IMR-90 (cell line): ENCODE measurements around the gene NOS1AP. TPM values are rescaled to one million over a fixed set of nuclear protein-coding genes. Genes with fewer than 3 reads are reported as not detected.
A peak's percentile ranks its signal among the peaks of the same experiment; 100 is the strongest.

ENCODE experiments used
- ATAC-seq: fragments of 200-7000 bp; cut with Tn5 transposase; 2 replicates; pipeline ENCODE4 v1.9.1; 2020; ENCODE audit warnings: low read depth, mild to moderate bottlenecking, moderate library complexity
- BruUV-seq: library from RNA; stranded (reverse); fragments of 400-500 nt; replicated peaks from 2 replicates; lab custom pipeline; 2021; lab: Mats Ljungman, UMichigan
- CTCF ChIA-PET: fragments of 300-600 bp; formaldehyde crosslinking; extraction: SDS; loops from one replicate; lab custom pipeline; 2021; ENCODE audit warnings: antibody characterized with exemption; lab: Yijun Ruan, JAX
- POLR2A ChIA-PET: fragments of 300-600 bp; sonication (Branson Sonifier 250); formaldehyde crosslinking; loops from one replicate; lab custom pipeline; 2022; ENCODE audit warnings: antibody characterized with exemption; ENCODE audit not compliant: unreplicated experiment; lab: Charles Lee
- DNase-seq: peaks from one replicate; pipeline ENCODE4 v3.0.0; 2013
- H2AFZ ChIP-seq: replicated peaks from 2 replicates; pipeline ENCODE3; 2013; ENCODE audit warnings: low read length, mild to moderate bottlenecking; ENCODE audit not compliant: poor library complexity
- H2AK5ac ChIP-seq: 2 replicates; pipeline ENCODE4 v1.6.1; 2013; ENCODE audit warnings: low read depth, low read length, inconsistent platforms
- H2AK9ac ChIP-seq: replicated peaks from 2 replicates; pipeline ENCODE3; 2013; ENCODE audit warnings: mild to moderate bottlenecking, low read depth, low read length, moderate library complexity; ENCODE audit not compliant: poor library complexity
- H2BK120ac ChIP-seq: 2 replicates; pipeline ENCODE4 v1.6.1; 2013; ENCODE audit warnings: low read depth, low read length, inconsistent platforms
- H2BK15ac ChIP-seq: 3 replicates; pipeline ENCODE4 v1.6.1; 2013; ENCODE audit warnings: low read depth, low read length, inconsistent platforms
- H2BK20ac ChIP-seq: 2 replicates; pipeline ENCODE4 v1.6.1; 2013; ENCODE audit warnings: low read depth, mild to moderate bottlenecking, inconsistent platforms, low read length, moderate library complexity
- H2BK5ac ChIP-seq: 2 replicates; pipeline ENCODE4 v1.6.1; 2013; ENCODE audit warnings: mild to moderate bottlenecking, low read depth, low read length, inconsistent platforms; ENCODE audit not compliant: poor library complexity, severe bottlenecking
- H3K14ac ChIP-seq: replicated peaks from 2 replicates; pipeline ENCODE4 v1.6.1; 2013; ENCODE audit warnings: low read depth, low read length, inconsistent platforms
- H3K18ac ChIP-seq: 2 replicates; pipeline ENCODE4 v1.6.1; 2013; ENCODE audit warnings: low read depth, low read length, control low read depth
- H3K23ac ChIP-seq: 2 replicates; pipeline ENCODE4 v1.6.1; 2013; ENCODE audit warnings: low read depth, low read length, inconsistent platforms
- H3K27ac ChIP-seq: 2 replicates; pipeline ENCODE4 v1.5.1; 2013; ENCODE audit warnings: mild to moderate bottlenecking, control low read depth, low read length; ENCODE audit not compliant: insufficient read depth
- H3K27me3 ChIP-seq: 2 replicates; pipeline ENCODE4 v1.6.1; 2013; ENCODE audit warnings: low read length; ENCODE audit not compliant: control insufficient read depth, insufficient read depth
- H3K36me3 ChIP-seq: 2 replicates; pipeline ENCODE4 v1.6.1; 2013; ENCODE audit warnings: low read length, mixed read lengths; ENCODE audit not compliant: control insufficient read depth, insufficient read depth
- H3K4ac ChIP-seq: 2 replicates; pipeline ENCODE4 v1.6.1; 2013; ENCODE audit warnings: low read depth, low read length, inconsistent platforms
- H3K4me1 ChIP-seq: 2 replicates; pipeline ENCODE4 v1.6.1; 2013; ENCODE audit warnings: low read length, mixed read lengths; ENCODE audit not compliant: control insufficient read depth, insufficient read depth
- H3K4me2 ChIP-seq: 2 replicates; pipeline ENCODE4 v1.6.1; 2013; ENCODE audit warnings: low read depth, mild to moderate bottlenecking, control low read depth, low read length, moderate library complexity
- H3K4me3 ChIP-seq: 2 replicates; pipeline ENCODE4 v1.5.1; 2013; ENCODE audit warnings: low read depth, mild to moderate bottlenecking, control low read depth, low read length, moderate library complexity; ENCODE audit not compliant: insufficient read depth
- H3K56ac ChIP-seq: 2 replicates; pipeline ENCODE4 v1.6.1; 2013; ENCODE audit warnings: low read length, inconsistent platforms; ENCODE audit not compliant: insufficient read depth; ENCODE audit errors: extremely low read depth
- H3K79me1 ChIP-seq, 2 experiments: 2 replicates each; pipeline ENCODE4 v1.6.1; 2013; ENCODE audit warnings: low read length in 2 of 2, inconsistent platforms in 1 of 2, low read depth in 1 of 2
- H3K9ac ChIP-seq: 2 replicates; pipeline ENCODE4 v1.6.1; 2013; ENCODE audit warnings: low read depth, low read length, control low read depth
- H3K9me1 ChIP-seq: 2 replicates; pipeline ENCODE4 v1.6.1; 2013; ENCODE audit warnings: low read length, inconsistent platforms; ENCODE audit not compliant: insufficient read depth
- H3K9me3 ChIP-seq: 2 replicates; pipeline ENCODE4 v1.6.1; 2013; ENCODE audit warnings: low read length; ENCODE audit not compliant: control insufficient read depth, insufficient read depth
- H4K20me1 ChIP-seq: 2 replicates; pipeline ENCODE4 v1.6.1; 2013; ENCODE audit warnings: low read length, inconsistent platforms; ENCODE audit not compliant: insufficient read depth
- H4K5ac ChIP-seq: 2 replicates; pipeline ENCODE4 v1.6.1; 2013; ENCODE audit warnings: mild to moderate bottlenecking, low read depth, low read length, control low read depth
- H4K8ac ChIP-seq, 2 experiments: 2 replicates each; pipeline ENCODE4 v1.6.1; 2013; ENCODE audit warnings: low read depth in 2 of 2, low read length in 2 of 2, control low read depth in 1 of 2, inconsistent platforms in 1 of 2
- H4K91ac ChIP-seq: 2 replicates; pipeline ENCODE4 v1.6.1; 2013; ENCODE audit warnings: low read depth, low read length, inconsistent platforms; ENCODE audit not compliant: insufficient read depth
- BHLHE40 ChIP-seq: fragments of 150-350 bp; IDR thresholded peaks from 2 replicates; pipeline ENCODE4 v1.6.1; 2016; ENCODE audit warnings: mild to moderate bottlenecking, low read depth, low read length
- CHD1 ChIP-seq: IDR thresholded peaks from 2 replicates; pipeline ENCODE4 v1.6.1; 2012; ENCODE audit warnings: low read depth, low read length, improper control_type of control experiment
- FOS ChIP-seq: fragments of 150-350 bp; IDR thresholded peaks from 2 replicates; pipeline ENCODE4 v1.6.1; 2016; ENCODE audit warnings: low read depth, low read length
- MAFK ChIP-seq: IDR thresholded peaks from 2 replicates; pipeline ENCODE4 v1.6.1; 2012; ENCODE audit warnings: low read depth, low read length, improper control_type of control experiment
- MAZ ChIP-seq: IDR thresholded peaks from 2 replicates; pipeline ENCODE4 v1.6.1; 2012; ENCODE audit warnings: low read depth, mild to moderate bottlenecking, low read length, improper control_type of control experiment, moderate library complexity, borderline replicate concordance
- MXI1 ChIP-seq: IDR thresholded peaks from 2 replicates; pipeline ENCODE4 v1.6.1; 2012; ENCODE audit warnings: low read depth, mild to moderate bottlenecking, low read length, moderate library complexity, borderline replicate concordance
- POLR2A ChIP-seq: IDR thresholded peaks from 2 replicates; pipeline ENCODE4 v1.6.1; 2012; ENCODE audit warnings: mild to moderate bottlenecking, low read depth, low read length
- RAD21 ChIP-seq: IDR thresholded peaks from 2 replicates; pipeline ENCODE4 v1.6.1; 2012; ENCODE audit warnings: low read length, improper control_type of control experiment
- RCOR1 ChIP-seq: IDR thresholded peaks from 2 replicates; pipeline ENCODE4 v1.6.1; 2012; ENCODE audit warnings: mild to moderate bottlenecking, low read length, improper control_type of control experiment; ENCODE audit not compliant: insufficient replicate concordance
- RFX5 ChIP-seq: IDR thresholded peaks from 2 replicates; pipeline ENCODE4 v1.8.0; 2012; ENCODE audit warnings: low read depth, mild to moderate bottlenecking, low read length, moderate library complexity
- SMC3 ChIP-seq: fragments of 150-350 bp; IDR thresholded peaks from 2 replicates; pipeline ENCODE4 v1.6.1; 2016; ENCODE audit warnings: low read depth, mild to moderate bottlenecking, antibody characterized with exemption, low read length, moderate library complexity
- WGBS, 2 experiments: methylation state at CpG; one replicate each; pipeline versions ENCODE4 v1.1.5 to v1.1.7; 2013; ENCODE audit warnings: missing lambda C conversion rate in 2 of 2; ENCODE audit not compliant: insufficient read length in 1 of 2; ENCODE audit errors: extremely low coverage in 2 of 2; 5-methylcytosine and 5-hydroxymethylcytosine counted together
- dilution Hi-C: fragments of 300-500 bp; cut with HindIII; formaldehyde crosslinking; loops from one replicate; pipeline ENCODE4 v1.14.3; 2018; ENCODE audit warnings: low sequenced_read_pairs; ENCODE audit not compliant: unreplicated experiment
- in situ Hi-C: fragments of 300-500 bp; cut with MboI; formaldehyde crosslinking; loops from 3 replicates; pipeline ENCODE4 v1.14.3; 2019; ENCODE audit warnings: low sequenced_read_pairs, inconsistent platforms, mixed read lengths
- intact Hi-C: fragments of 100-400 bp; cut with micrococcal nuclease; formaldehyde crosslinking; loops from 2 replicates; pipeline ENCODE4 v1.10.0; 2022
- polyA plus RNA-seq, 3 experiments: library from polyadenylated mRNA; depleted of rRNA; stranded (reverse); fragments of >200 nt; gene quantifications; 2 replicates each; pipeline ENCODE4 v1.2.3, GENCODE V29; 2012; ENCODE audit warnings: low replicate concordance in 1 of 3
- total RNA-seq: library from RNA; depleted of rRNA; stranded (reverse); fragments of >200 nt; gene quantifications from 2 replicates; pipeline ENCODE4 v1.2.3, GENCODE V29; 2012
- TF ChIP-seq, protein P1 (sequence below): fragments of 150-350 bp; IDR thresholded peaks from 2 replicates; pipeline ENCODE4 v1.6.1; 2017; ENCODE audit warnings: mild to moderate bottlenecking, antibody characterized with exemption, low read length, low read depth
- TF ChIP-seq, protein P2 (sequence below): conservative IDR thresholded peaks from 2 replicates; pipeline ENCODE4 v1.5.1; 2012; ENCODE audit warnings: mild to moderate bottlenecking, low read depth, low read length, improper control_type of control experiment

Gene NOS1AP
- total and polyA plus RNA-seq, 2 of the 4 experiments (the other 2 are of a cell fraction): 0.18 to 0.19 TPM

DNA sequence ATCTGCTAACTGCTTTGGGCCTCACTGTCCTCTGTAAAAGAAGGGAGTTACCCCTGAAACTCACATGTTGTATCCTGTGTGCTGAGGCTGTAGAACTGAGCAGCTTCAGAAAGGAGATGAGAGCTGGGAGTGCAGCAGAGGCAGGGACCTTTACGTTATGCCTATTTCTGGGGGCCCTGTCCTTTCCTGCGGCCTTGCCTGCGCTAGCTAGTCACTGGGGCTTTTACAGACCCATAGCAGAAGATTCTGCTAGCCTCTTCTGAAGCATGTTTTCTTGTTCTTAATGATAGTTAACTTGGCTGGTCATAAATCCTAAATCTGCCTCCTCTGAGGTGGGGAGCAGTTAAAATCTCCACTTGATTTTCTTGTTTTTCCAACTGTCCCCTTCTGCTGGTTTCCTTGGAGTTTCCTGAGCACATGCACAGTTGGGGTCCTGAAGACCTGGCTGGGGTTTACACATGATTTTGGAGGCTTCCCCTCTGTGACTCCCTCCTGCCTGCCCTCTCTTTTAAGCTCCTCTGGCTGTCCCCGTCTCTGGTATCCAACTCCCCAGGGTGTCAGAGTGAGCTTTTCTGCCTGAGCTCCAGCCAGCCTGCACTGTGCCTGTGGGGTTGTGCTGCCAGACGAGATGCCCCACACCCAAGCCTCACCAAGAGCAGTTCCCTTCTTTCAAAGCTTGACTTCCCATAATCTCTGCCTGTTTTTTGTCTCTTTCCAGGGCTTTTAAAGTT, 76.6 kb downstream of the NOS1AP start:
- BruUV-seq: no TSS peak
- DNase-seq (no peak), ATAC-seq (no peak)
- in situ Hi-C loops (no loop called here), intact Hi-C loops (no loop called here), dilution Hi-C loops (no loop called here)
- Histone ChIP-seq H3K79me1 (no peaks in the 10 kb centered on the region), H2AFZ (no peak overlapping the region), H2AK9ac (peak overlapping the region; percentile 32), H2AK5ac (no peak overlapping the region), H3K4me1 (peaks cover 3% of the 10 kb centered on the region; the same call in 1 of the 2 replicates), H4K8ac (no peak overlapping the region), H2BK120ac (no peak overlapping the region), H2BK5ac (no peak overlapping the region), H4K5ac (no peak overlapping the region), H3K9ac (no peak overlapping the region), H2BK20ac (no peak overlapping the region), H3K27ac (no peak overlapping the region), H3K23ac (no peak overlapping the region), H3K4me3 (no peak overlapping the region), H3K36me3 (no peaks in the 10 kb centered on the region), H2BK15ac (no peak overlapping the region), H3K9me1 (no peaks in the 10 kb centered on the region), H3K18ac (no peak overlapping the region), H3K9me3 (no peaks in the 10 kb centered on the region), H3K27me3 (peaks cover 2% of the 10 kb centered on the region; the same call in 1 of the 2 replicates), H3K4me2 (no peak overlapping the region), H3K14ac (no peak overlapping the region), H3K4ac (no peak overlapping the region), H3K56ac (no peak overlapping the region), H4K20me1 (no peaks in the 10 kb centered on the region), H4K91ac (no peak overlapping the region)
- no peak for TF ChIP-seq CHD1
- no peak for TF ChIP-seq RCOR1
- TF ChIP-seq BHLHE40: no peak
- TF ChIP-seq POLR2A: no peak
- TF ChIP-seq MAFK: no peak
- TF ChIP-seq SMC3: no peak
- TF ChIP-seq, protein P1, sequence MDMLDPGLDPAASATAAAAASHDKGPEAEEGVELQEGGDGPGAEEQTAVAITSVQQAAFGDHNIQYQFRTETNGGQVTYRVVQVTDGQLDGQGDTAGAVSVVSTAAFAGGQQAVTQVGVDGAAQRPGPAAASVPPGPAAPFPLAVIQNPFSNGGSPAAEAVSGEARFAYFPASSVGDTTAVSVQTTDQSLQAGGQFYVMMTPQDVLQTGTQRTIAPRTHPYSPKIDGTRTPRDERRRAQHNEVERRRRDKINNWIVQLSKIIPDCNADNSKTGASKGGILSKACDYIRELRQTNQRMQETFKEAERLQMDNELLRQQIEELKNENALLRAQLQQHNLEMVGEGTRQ: no peak
- no peak for TF ChIP-seq RAD21
- no peak for TF ChIP-seq FOS
- TF ChIP-seq MXI1: no peak
- TF ChIP-seq MAZ: no peak
- TF ChIP-seq RFX5: no peak
- TF ChIP-seq, protein P2, sequence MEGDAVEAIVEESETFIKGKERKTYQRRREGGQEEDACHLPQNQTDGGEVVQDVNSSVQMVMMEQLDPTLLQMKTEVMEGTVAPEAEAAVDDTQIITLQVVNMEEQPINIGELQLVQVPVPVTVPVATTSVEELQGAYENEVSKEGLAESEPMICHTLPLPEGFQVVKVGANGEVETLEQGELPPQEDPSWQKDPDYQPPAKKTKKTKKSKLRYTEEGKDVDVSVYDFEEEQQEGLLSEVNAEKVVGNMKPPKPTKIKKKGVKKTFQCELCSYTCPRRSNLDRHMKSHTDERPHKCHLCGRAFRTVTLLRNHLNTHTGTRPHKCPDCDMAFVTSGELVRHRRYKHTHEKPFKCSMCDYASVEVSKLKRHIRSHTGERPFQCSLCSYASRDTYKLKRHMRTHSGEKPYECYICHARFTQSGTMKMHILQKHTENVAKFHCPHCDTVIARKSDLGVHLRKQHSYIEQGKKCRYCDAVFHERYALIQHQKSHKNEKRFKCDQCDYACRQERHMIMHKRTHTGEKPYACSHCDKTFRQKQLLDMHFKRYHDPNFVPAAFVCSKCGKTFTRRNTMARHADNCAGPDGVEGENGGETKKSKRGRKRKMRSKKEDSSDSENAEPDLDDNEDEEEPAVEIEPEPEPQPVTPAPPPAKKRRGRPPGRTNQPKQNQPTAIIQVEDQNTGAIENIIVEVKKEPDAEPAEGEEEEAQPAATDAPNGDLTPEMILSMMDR: no peak
- no CpG with 5 or more reads among the region's 5 CpGs for WGBS, 2 experiments
- ChIA-PET POLR2A (no interaction called here), CTCF (no interaction called here)
